Embryonic facial prominence (tissue), 1 donor: ENCODE data around the gene HSD17B2.

Experiments used
- DNase-seq: peaks from one replicate; pipeline ENCODE4 v3.0.0-alpha.2; 2016; ENCODE audit errors: extremely low spot score

The HSD17B2 gene

GRCh38 chr16:82019535-82019934 is 15.5 kb upstream of the HSD17B2 start:
- no peak for DNase-seq

GRCh38 chr16:82020051-82020450 is 15.0 kb upstream of the HSD17B2 start:
- no peak for DNase-seq

- no peak for DNase-seq
These were observed 11.8 kb upstream of the HSD17B2 start for GRCh38 chr16:82023206-82023605.

GRCh38 chr16:82024316-82024715 is 10.7 kb upstream of the HSD17B2 start:
- no peak for DNase-seq

- DNase-seq, result no peak
These were observed 10.2 kb upstream of the HSD17B2 start for GRCh38 chr16:82024883-82025282.

GRCh38 chr16:82027629-82028064 is 7.4 kb upstream of the HSD17B2 start:
- DNase-seq, result no peak

- DNase-seq, result no peak
These were observed 3.7 kb upstream of the HSD17B2 start for GRCh38 chr16:82031116-82032084.

GRCh38 chr16:82033006-82033405 is 2.0 kb upstream of the HSD17B2 start:
- DNase-seq, result no peak

- DNase-seq, result no peak
These were observed 1.3 kb upstream of the HSD17B2 start for GRCh38 chr16:82033683-82034300.

GRCh38 chr16:82037251-82037650 is 2.2 kb downstream of the HSD17B2 start:
- no peak for DNase-seq

- no peak for DNase-seq
These were observed 2.6 kb downstream of the HSD17B2 start for GRCh38 chr16:82037666-82038065.

- DNase-seq, result no peak
These were observed 5.2 kb downstream of the HSD17B2 start for GRCh38 chr16:82040296-82040695.

GRCh38 chr16:82041542-82041941 is 6.5 kb downstream of the HSD17B2 start:
- no peak for DNase-seq

- no peak for DNase-seq
These were observed 7.1 kb downstream of the HSD17B2 start for GRCh38 chr16:82042144-82042543.

- DNase-seq, result no peak
These were observed 7.8 kb downstream of the HSD17B2 start for GRCh38 chr16:82042846-82043245.

- DNase-seq, result no peak
These were observed 8.9 kb downstream of the HSD17B2 start for GRCh38 chr16:82043680-82044584.

GRCh38 chr16:82044585-82044911 is 9.5 kb downstream of the HSD17B2 start:
- no peak for DNase-seq

GRCh38 chr16:82045465-82045864 is 10.4 kb downstream of the HSD17B2 start:
- no peak for DNase-seq

- DNase-seq, result no peak
These were observed 11.5 kb downstream of the HSD17B2 start for GRCh38 chr16:82046541-82046940.

GRCh38 chr16:82046941-82047340 is 11.9 kb downstream of the HSD17B2 start:
- no peak for DNase-seq

GRCh38 chr16:82047374-82047773 is 12.3 kb downstream of the HSD17B2 start:
- no peak for DNase-seq

- DNase-seq, result no peak
These were observed 12.7 kb downstream of the HSD17B2 start for GRCh38 chr16:82047787-82048186.
